ENCODE measurements around the gene CHST7.
A peak's percentile ranks its signal among the peaks of the same experiment; 100 is the strongest.

Gene CHST7

GRCh38 chrX:46579250-46579649 lies 5.7 kb downstream of the CHST7 start:
- Mint-ChIP-seq H3K36me3 (peaks cover 0 to 7% of the 10 kb centered on the region in 2 donors), H3K9me3 (no peaks in the 10 kb centered on the region), H3K4me3 (no peak overlapping the region), H3K4me1 (peaks cover 20 to 35% of the 10 kb centered on the region in 2 donors), H3K27me3 (no peaks in the 10 kb centered on the region), H3K27ac (no peak overlapping the region)
- DNase-seq (no peak), ATAC-seq (replicated peaks) (no peak)

GRCh38 chrX:46580613-46581012 lies 7.0 kb downstream of the CHST7 start:
- no peak overlapping the region for H3K4me3 Mint-ChIP-seq
- no peaks in the 10 kb centered on the region for H3K27me3 Mint-ChIP-seq
- DNase-seq = no peak
- peaks cover 18 to 30% of the 10 kb centered on the region in 2 donors for H3K4me1 Mint-ChIP-seq
- no peaks in the 10 kb centered on the region for H3K9me3 Mint-ChIP-seq
- peaks cover 0 to 7% of the 10 kb centered on the region in 2 donors for H3K36me3 Mint-ChIP-seq
- ATAC-seq (replicated peaks) = peak; percentile 27 to 62
- H3K27ac Mint-ChIP-seq = no peak overlapping the region

- Mint-ChIP-seq H3K4me3 (no peak overlapping the region), H3K27ac (no peak overlapping the region), H3K36me3 (peaks cover 0 to 7% of the 10 kb centered on the region in 2 donors), H3K4me1 (peaks cover 10 to 19% of the 10 kb centered on the region in 2 donors), H3K27me3 (no peaks in the 10 kb centered on the region), H3K9me3 (no peaks in the 10 kb centered on the region)
- no peak for ATAC-seq (replicated peaks)
- no peak for DNase-seq
Observed at GRCh38 chrX:46582325-46582724, 8.8 kb downstream of the CHST7 start.

GRCh38 chrX:46582966-46583365 lies 9.4 kb downstream of the CHST7 start:
- DNase-seq (no peak), ATAC-seq (replicated peaks) (no peak)
- H3K27ac Mint-ChIP-seq = no peak overlapping the region
- peaks cover 12 to 19% of the 10 kb centered on the region in 2 donors for H3K4me1 Mint-ChIP-seq
- peaks cover 0 to 4% of the 10 kb centered on the region in 2 donors for H3K36me3 Mint-ChIP-seq
- H3K9me3 Mint-ChIP-seq = no peaks in the 10 kb centered on the region
- H3K27me3 Mint-ChIP-seq = no peaks in the 10 kb centered on the region
- no peak overlapping the region for H3K4me3 Mint-ChIP-seq

- no peak overlapping the region for H3K4me3 Mint-ChIP-seq
- no peaks in the 10 kb centered on the region for H3K27me3 Mint-ChIP-seq
- no peak overlapping the region for H3K27ac Mint-ChIP-seq
- H3K36me3 Mint-ChIP-seq = no peaks in the 10 kb centered on the region
- no peak for ATAC-seq (replicated peaks)
- H3K4me1 Mint-ChIP-seq = peaks cover 16 to 19% of the 10 kb centered on the region in 2 donors
- H3K9me3 Mint-ChIP-seq = no peaks in the 10 kb centered on the region
- DNase-seq = no peak
Observed at GRCh38 chrX:46584736-46585135, 11.2 kb downstream of the CHST7 start.

- peak overlapping the region; percentile 20 for H3K27ac Mint-ChIP-seq
Observed at GRCh38 chrX:46587158-46587557, 13.6 kb downstream of the CHST7 start.

GRCh38 chrX:46587753-46588171 lies 14.2 kb downstream of the CHST7 start:
- Mint-ChIP-seq H3K27me3 (no peaks in the 10 kb centered on the region), H3K4me3 (peak overlapping the region in 1 of 2 donors; percentile 30), H3K9me3 (no peaks in the 10 kb centered on the region), H3K27ac (no peak overlapping the region), H3K4me1 (peaks cover 12 to 15% of the 10 kb centered on the region in 2 donors), H3K36me3 (no peaks in the 10 kb centered on the region)
- no peak for ATAC-seq (replicated peaks)
- DNase-seq = no peak

More at GRCh38 chrX:46587158-46587557, 13.6 kb downstream of the CHST7 start:
- peak; percentile 44 to 59 for ATAC-seq (replicated peaks)
- no peaks in the 10 kb centered on the region for H3K27me3 Mint-ChIP-seq
- no peaks in the 10 kb centered on the region for H3K9me3 Mint-ChIP-seq
- DNase-seq = no peak
- H3K36me3 Mint-ChIP-seq = no peaks in the 10 kb centered on the region
- no peak overlapping the region for H3K4me3 Mint-ChIP-seq
- peaks cover 12 to 15% of the 10 kb centered on the region in 2 donors for H3K4me1 Mint-ChIP-seq

- no peak for ATAC-seq (replicated peaks)
- no peak overlapping the region for H3K27ac Mint-ChIP-seq
- no peaks in the 10 kb centered on the region for H3K36me3 Mint-ChIP-seq
- H3K9me3 Mint-ChIP-seq = no peaks in the 10 kb centered on the region
- H3K27me3 Mint-ChIP-seq = no peaks in the 10 kb centered on the region
- peak overlapping the region in 1 of 2 donors; percentile 32 for H3K4me3 Mint-ChIP-seq
- DNase-seq = no peak
- H3K4me1 Mint-ChIP-seq = peaks cover 12 to 15% of the 10 kb centered on the region in 2 donors
Observed at GRCh38 chrX:46588263-46588662, 14.7 kb downstream of the CHST7 start.

GRCh38 chrX:46589977-46590723 lies 16.6 kb downstream of the CHST7 start:
- Mint-ChIP-seq H3K27me3 (no peaks in the 10 kb centered on the region), H3K27ac (no peak overlapping the region), H3K9me3 (no peaks in the 10 kb centered on the region), H3K36me3 (no peaks in the 10 kb centered on the region), H3K4me3 (no peak overlapping the region), H3K4me1 (peaks cover 12 to 15% of the 10 kb centered on the region in 2 donors)
- ATAC-seq (replicated peaks) (no peak), DNase-seq (no peak)

- Mint-ChIP-seq H3K27ac (no peak overlapping the region), H3K9me3 (no peaks in the 10 kb centered on the region), H3K4me1 (peaks cover 3 to 4% of the 10 kb centered on the region in 2 donors), H3K4me3 (peak overlapping the region in 1 of 2 donors; percentile 30), H3K36me3 (peaks cover 3 to 4% of the 10 kb centered on the region in 2 donors), H3K27me3 (peaks cover 0 to 4% of the 10 kb centered on the region in 2 donors)
- DNase-seq (no peak), ATAC-seq (replicated peaks) (no peak)
Observed at GRCh38 chrX:46595084-46595483, 21.5 kb downstream of the CHST7 start.

- H3K36me3 Mint-ChIP-seq = peaks cover 6 to 12% of the 10 kb centered on the region in 2 donors
- H3K4me3 Mint-ChIP-seq = no peak overlapping the region
- peak in 1 of 2 donors; percentile 21 for ATAC-seq (replicated peaks)
Observed at GRCh38 chrX:46597208-46597607, 23.6 kb downstream of the CHST7 start.

GRCh38 chrX:46597771-46598170 lies 24.2 kb downstream of the CHST7 start:
- H3K36me3 Mint-ChIP-seq = peaks cover 6 to 18% of the 10 kb centered on the region in 2 donors
- H3K4me3 Mint-ChIP-seq = peak overlapping the region in 1 of 2 donors; percentile 32
- H3K9me3 Mint-ChIP-seq = no peaks in the 10 kb centered on the region
- no peak for DNase-seq
- H3K27me3 Mint-ChIP-seq = peaks cover 0 to 4% of the 10 kb centered on the region in 2 donors
- peak overlapping the region; percentile 68 for H3K27ac Mint-ChIP-seq
- H3K4me1 Mint-ChIP-seq = peaks cover 3 to 4% of the 10 kb centered on the region in 2 donors
- no peak for ATAC-seq (replicated peaks)

More at GRCh38 chrX:46597208-46597607, 23.6 kb downstream of the CHST7 start:
- Mint-ChIP-seq H3K9me3 (no peaks in the 10 kb centered on the region), H3K4me1 (peaks cover 3 to 4% of the 10 kb centered on the region in 2 donors), H3K27ac (peak overlapping the region; percentile 68), H3K27me3 (peaks cover 0 to 4% of the 10 kb centered on the region in 2 donors)
- DNase-seq = no peak

GRCh38 chrX:46599051-46599560 lies 25.5 kb downstream of the CHST7 start:
- H3K4me3 Mint-ChIP-seq = no peak overlapping the region
- H3K9me3 Mint-ChIP-seq = no peaks in the 10 kb centered on the region
- ATAC-seq (replicated peaks) (no peak), DNase-seq (no peak)
- peaks cover 0 to 4% of the 10 kb centered on the region in 2 donors for H3K27me3 Mint-ChIP-seq
- peak overlapping the region; percentile 62 for H3K27ac Mint-ChIP-seq
- H3K4me1 Mint-ChIP-seq = peaks cover 3 to 4% of the 10 kb centered on the region in 2 donors
- peaks cover 10 to 23% of the 10 kb centered on the region in 2 donors for H3K36me3 Mint-ChIP-seq

- no peak overlapping the region for H3K4me3 Mint-ChIP-seq
- ATAC-seq (replicated peaks) (no peak), DNase-seq (no peak)
- H3K27me3 Mint-ChIP-seq = peaks cover 0 to 4% of the 10 kb centered on the region in 2 donors
- peaks cover 10 to 23% of the 10 kb centered on the region in 2 donors for H3K36me3 Mint-ChIP-seq
- H3K4me1 Mint-ChIP-seq = peaks cover 3 to 4% of the 10 kb centered on the region in 2 donors
- no peak overlapping the region for H3K27ac Mint-ChIP-seq
- H3K9me3 Mint-ChIP-seq = no peaks in the 10 kb centered on the region
Observed at GRCh38 chrX:46601283-46601682, 27.7 kb downstream of the CHST7 start.
